HUES6 (cell line): Measurements from ENCODE around the gene FIGLA.

Experiments used
- H3K27ac ChIP-seq: 2 replicates; pipeline ENCODE4 v1.7.0; 2013; ENCODE audit warnings: low read depth, mild to moderate bottlenecking, low read length, inconsistent platforms
- H3K27me3 ChIP-seq: 2 replicates; pipeline ENCODE4 v1.6.1; 2013; ENCODE audit warnings: low read length; ENCODE audit not compliant: control insufficient read depth, insufficient read depth
- H3K36me3 ChIP-seq: 2 replicates; pipeline ENCODE4 v1.6.1; 2013; ENCODE audit warnings: low read length; ENCODE audit not compliant: control insufficient read depth, insufficient read depth
- H3K4me1 ChIP-seq: 2 replicates; pipeline ENCODE4 v1.6.1; 2013; ENCODE audit warnings: low read length; ENCODE audit not compliant: control insufficient read depth, insufficient read depth
- H3K4me3 ChIP-seq: 2 replicates; pipeline ENCODE4 v1.5.1; 2013; ENCODE audit warnings: low read depth, low read length
- H3K9ac ChIP-seq: one replicate; pipeline ENCODE4 v1.6.1; 2013; ENCODE audit warnings: mild to moderate bottlenecking, low read length
- H3K9me3 ChIP-seq: 2 replicates; pipeline ENCODE4 v1.6.1; 2013; ENCODE audit warnings: low read depth, low read length; ENCODE audit not compliant: control insufficient read depth, insufficient read depth

Gene FIGLA

DNA sequence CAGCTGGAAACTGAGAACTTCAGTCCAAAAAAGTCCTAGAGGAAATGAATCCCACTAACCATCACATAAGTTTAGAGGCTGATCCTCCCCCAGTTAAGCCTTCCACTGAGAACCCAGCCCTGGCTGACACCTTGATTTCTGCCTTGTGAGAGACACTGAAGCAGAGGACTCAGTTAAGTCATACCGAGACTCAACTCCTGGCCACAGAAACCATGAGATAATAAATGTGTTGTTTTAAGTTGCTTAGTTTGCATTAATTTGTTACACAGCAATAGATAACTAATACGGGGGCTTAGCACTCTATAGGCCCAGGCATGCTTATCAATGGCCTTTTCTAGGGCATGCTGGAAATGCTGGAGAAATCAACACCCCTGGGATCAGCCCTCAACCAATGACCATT, 19.0 kb downstream of the FIGLA start:
- Histone ChIP-seq H3K9ac (no peak overlapping the region), H3K36me3 (no peaks in the 10 kb centered on the region), H3K4me3 (no peak overlapping the region), H3K27me3 (peaks cover 3% of the 10 kb centered on the region; the same call in 1 of the 2 replicates), H3K9me3 (no peaks in the 10 kb centered on the region), H3K4me1 (peaks cover 13% of the 10 kb centered on the region), H3K27ac (no peak overlapping the region)

- Histone ChIP-seq H3K27ac (no peak overlapping the region), H3K36me3 (no peaks in the 10 kb centered on the region), H3K27me3 (peaks cover 4% of the 10 kb centered on the region; the same call in 1 of the 2 replicates), H3K9ac (no peak overlapping the region), H3K4me3 (no peak overlapping the region), H3K9me3 (no peaks in the 10 kb centered on the region), H3K4me1 (peaks cover 26% of the 10 kb centered on the region)
Measured at GRCh38 chr2:70769450-70769849, 21.0 kb downstream of the FIGLA start.

GRCh38 chr2:70768590-70769085, 21.8 kb downstream of the FIGLA start:
- Histone ChIP-seq H3K4me3 (peak overlapping the region; percentile 45), H3K4me1 (peaks cover 29% of the 10 kb centered on the region)

GRCh38 chr2:70767699-70768589, 22.5 kb downstream of the FIGLA start, which contains the start of gene ADD2:
TSS of gene ADD2 (minus strand) at chr2:70768200. CDS start at chr2:70706408, 61,792 bp downstream.
- no peaks in the 10 kb centered on the region for H3K36me3 ChIP-seq
- peak within 1 kb of the TSS; percentile 73 for H3K9ac ChIP-seq
- peak within 1 kb of the TSS; percentile 93 for H3K27ac ChIP-seq
- no peaks in the 10 kb centered on the region for H3K9me3 ChIP-seq
- peaks cover 4% of the 10 kb centered on the region; the same call in 1 of the 2 replicates for H3K27me3 ChIP-seq
- H3K4me1 ChIP-seq: peaks cover 29% of the 10 kb centered on the region
- peak within 1 kb of the TSS; percentile 89 for H3K4me3 ChIP-seq

More at GRCh38 chr2:70768590-70769085, 21.8 kb downstream of the FIGLA start:
- Histone ChIP-seq H3K9me3 (no peaks in the 10 kb centered on the region), H3K36me3 (no peaks in the 10 kb centered on the region), H3K27me3 (peaks cover 4% of the 10 kb centered on the region; the same call in 1 of the 2 replicates), H3K27ac (no peak overlapping the region), H3K9ac (no peak overlapping the region)

- peaks cover 29% of the 10 kb centered on the region for H3K4me1 ChIP-seq
- H3K27ac ChIP-seq: peak overlapping the region; percentile 93
- H3K9ac ChIP-seq: peak overlapping the region; percentile 73
- H3K27me3 ChIP-seq: peaks cover 4% of the 10 kb centered on the region; the same call in 1 of the 2 replicates
- H3K36me3 ChIP-seq: no peaks in the 10 kb centered on the region
- H3K4me3 ChIP-seq: peak overlapping the region; percentile 89
- H3K9me3 ChIP-seq: no peaks in the 10 kb centered on the region
Measured at GRCh38 chr2:70767079-70767698, 23.3 kb downstream of the FIGLA start.

- H3K4me3 ChIP-seq: peak overlapping the region; percentile 89
- H3K9ac ChIP-seq: peak overlapping the region; percentile 73
- no peaks in the 10 kb centered on the region for H3K9me3 ChIP-seq
- peaks cover 4% of the 10 kb centered on the region; the same call in 1 of the 2 replicates for H3K27me3 ChIP-seq
- peaks cover 29% of the 10 kb centered on the region for H3K4me1 ChIP-seq
- no peaks in the 10 kb centered on the region for H3K36me3 ChIP-seq
- H3K27ac ChIP-seq: peak overlapping the region; percentile 93
Measured at GRCh38 chr2:70766357-70767078, 23.9 kb downstream of the FIGLA start.

DNA sequence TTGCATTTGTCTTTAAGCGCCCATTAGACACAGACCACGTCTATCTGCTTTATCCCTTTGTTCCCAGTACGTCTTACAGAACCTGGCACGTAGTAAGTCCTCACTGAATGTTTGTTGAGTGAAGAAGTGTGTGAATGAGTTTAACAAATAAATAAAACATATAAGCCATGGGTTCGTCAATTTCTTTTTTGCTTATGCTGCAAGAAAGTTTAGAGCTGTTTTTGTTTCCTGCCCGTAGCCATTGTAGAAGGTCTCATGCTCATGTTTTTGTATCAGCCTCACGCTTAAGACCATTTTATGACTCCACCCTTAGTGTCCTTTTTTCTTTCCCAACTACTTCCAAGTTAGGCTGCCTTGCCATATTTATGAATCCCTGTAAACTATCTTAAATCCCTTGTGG, 24.9 kb downstream of the FIGLA start:
- Histone ChIP-seq H3K27me3 (peaks cover 4% of the 10 kb centered on the region; the same call in 1 of the 2 replicates), H3K27ac (no peak overlapping the region), H3K4me1 (peaks cover 29% of the 10 kb centered on the region), H3K36me3 (no peaks in the 10 kb centered on the region), H3K9ac (no peak overlapping the region), H3K4me3 (0 out of 2 replicates have a peak overlapping the region, but pooled peaks have one; percentile 89), H3K9me3 (no peaks in the 10 kb centered on the region)

DNA sequence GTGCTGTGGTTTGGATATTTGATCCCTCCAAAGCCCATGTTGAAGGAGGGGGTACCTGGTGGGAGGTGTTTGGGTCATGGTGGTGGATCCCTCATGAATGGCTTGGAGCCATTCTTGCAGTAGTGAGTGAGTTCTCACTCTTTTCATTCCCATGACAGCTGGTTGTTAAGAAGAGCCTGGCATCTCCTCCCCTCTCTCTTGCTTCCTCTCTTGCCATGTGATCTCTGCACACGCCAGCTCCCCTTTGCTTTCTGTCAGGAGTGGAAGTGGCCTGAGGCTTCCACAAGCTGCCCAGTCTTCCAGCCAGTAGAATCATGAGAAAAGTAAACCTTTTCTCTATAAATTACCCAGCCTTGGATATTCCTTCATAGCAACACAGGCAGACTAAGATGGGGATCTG, 31.0 kb downstream of the FIGLA start:
- no peak overlapping the region for H3K4me3 ChIP-seq
- H3K27ac ChIP-seq: no peak overlapping the region
- H3K4me1 ChIP-seq: peaks cover 10% of the 10 kb centered on the region
- no peaks in the 10 kb centered on the region for H3K36me3 ChIP-seq
- no peaks in the 10 kb centered on the region for H3K27me3 ChIP-seq
- H3K9me3 ChIP-seq: no peaks in the 10 kb centered on the region
- H3K9ac ChIP-seq: no peak overlapping the region

DNA sequence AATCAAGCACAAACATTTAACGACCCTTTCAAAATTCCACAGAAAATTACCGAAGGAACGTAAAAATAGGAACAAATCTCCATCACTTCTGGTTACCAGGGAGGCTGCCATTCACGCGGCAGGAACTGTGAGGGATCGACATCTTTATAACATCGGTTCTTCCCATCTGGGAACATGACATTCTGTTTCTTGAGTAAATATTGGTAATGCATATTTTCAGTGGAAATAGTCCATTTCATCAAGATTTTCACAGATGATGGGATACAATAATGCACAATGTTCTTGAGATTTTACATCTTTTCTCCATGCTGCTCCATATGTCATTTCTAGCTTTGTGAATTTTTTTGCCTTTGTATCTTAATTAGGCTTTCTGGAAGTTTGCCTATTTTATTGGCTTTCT, 32.5 kb downstream of the FIGLA start:
- Histone ChIP-seq H3K27me3 (no peaks in the 10 kb centered on the region), H3K27ac (no peak overlapping the region), H3K4me1 (peaks cover 22% of the 10 kb centered on the region), H3K4me3 (no peak overlapping the region), H3K36me3 (no peaks in the 10 kb centered on the region), H3K9me3 (no peaks in the 10 kb centered on the region), H3K9ac (no peak overlapping the region)

- no peaks in the 10 kb centered on the region for H3K36me3 ChIP-seq
- no peaks in the 10 kb centered on the region for H3K27me3 ChIP-seq
- no peak overlapping the region for H3K27ac ChIP-seq
- no peak overlapping the region for H3K4me3 ChIP-seq
- no peaks in the 10 kb centered on the region for H3K9me3 ChIP-seq
- no peak overlapping the region for H3K9ac ChIP-seq
- H3K4me1 ChIP-seq: peaks cover 25% of the 10 kb centered on the region
Measured at GRCh38 chr2:70757360-70757759, 33.1 kb downstream of the FIGLA start.
